ENCODE results near the gene UBC.

- TF ChIP-seq CTCF (conservative IDR thresholded peaks at IDR 0.05; ENCODE audit: low read depth, low read length): no peak
- TF ChIP-seq EZH2 (IDR thresholded peaks at IDR 0.05; ENCODE audit: borderline replicate concordance, low read depth, low read length, poor library complexity, severe bottlenecking): no peak
Observed at GRCh38 chr12:124914392-124915238, at the start of gene UBC.

Measured in A673 (cell line).